Measurements from ENCODE around the gene TIMM22.

Gene TIMM22

DNA sequence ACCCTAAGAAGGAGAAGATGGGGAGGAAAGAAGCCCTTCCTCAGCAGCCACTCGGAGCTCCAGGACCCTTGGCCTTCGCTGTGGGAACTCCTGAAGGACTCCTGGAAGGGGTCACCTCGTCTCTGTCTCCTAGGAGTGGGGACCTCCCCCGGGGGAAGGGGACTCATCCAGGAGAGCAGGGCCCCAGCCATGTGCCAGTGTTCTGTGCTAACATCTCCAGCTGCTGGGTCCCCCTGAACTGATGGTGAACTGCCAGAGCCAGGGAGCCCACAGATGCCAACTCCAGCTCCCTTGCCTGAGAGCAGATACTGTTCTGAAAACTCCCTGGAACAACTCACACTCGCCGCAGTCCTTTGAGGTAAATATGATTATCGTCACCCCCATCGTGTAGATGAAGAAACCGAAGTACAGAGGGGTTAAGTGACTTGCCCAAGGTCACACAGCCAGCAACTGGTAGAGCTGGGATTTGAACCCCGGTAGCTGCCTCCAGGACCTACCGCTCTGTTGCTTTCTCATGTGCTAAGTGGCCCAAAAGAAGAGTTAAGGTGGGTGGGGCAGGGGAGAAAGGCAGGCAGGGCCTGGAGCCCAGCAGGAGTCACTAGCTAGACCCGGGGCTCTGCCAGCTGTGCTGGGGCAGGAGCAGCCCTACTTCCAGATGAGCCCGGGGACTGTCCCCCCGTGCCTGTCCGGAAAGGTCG is 10.5 kb downstream of the TIMM22 start:
- DNase-seq (ENCODE audit: low read depth, low spot score): no peak
- Histone ChIP-seq H3K27ac (no peak overlapping the region), H3K9ac (ENCODE audit: insufficient read length) (no peak overlapping the region), H3K36me3 (ENCODE audit: insufficient read depth, low read length) (peaks cover 8% of the 10 kb centered on the region; the same call in 1 of the 2 replicates), H3K9me3 (ENCODE audit: low read depth, low read length) (no peaks in the 10 kb centered on the region), H3K4me3 (no peak overlapping the region)
- TF ChIP-seq POLR2AphosphoS5 (IDR thresholded peaks at IDR 0.05; ENCODE audit: borderline replicate concordance, low read depth, low read length): no peak
- TF ChIP-seq EZH2 (IDR thresholded peaks at IDR 0.05): no peak
- TF ChIP-seq FOXP2 (optimal IDR thresholded peaks at IDR 0.05; ENCODE audit: control extremely low read depth, extremely low read length, insufficient read depth): no peak

DNA sequence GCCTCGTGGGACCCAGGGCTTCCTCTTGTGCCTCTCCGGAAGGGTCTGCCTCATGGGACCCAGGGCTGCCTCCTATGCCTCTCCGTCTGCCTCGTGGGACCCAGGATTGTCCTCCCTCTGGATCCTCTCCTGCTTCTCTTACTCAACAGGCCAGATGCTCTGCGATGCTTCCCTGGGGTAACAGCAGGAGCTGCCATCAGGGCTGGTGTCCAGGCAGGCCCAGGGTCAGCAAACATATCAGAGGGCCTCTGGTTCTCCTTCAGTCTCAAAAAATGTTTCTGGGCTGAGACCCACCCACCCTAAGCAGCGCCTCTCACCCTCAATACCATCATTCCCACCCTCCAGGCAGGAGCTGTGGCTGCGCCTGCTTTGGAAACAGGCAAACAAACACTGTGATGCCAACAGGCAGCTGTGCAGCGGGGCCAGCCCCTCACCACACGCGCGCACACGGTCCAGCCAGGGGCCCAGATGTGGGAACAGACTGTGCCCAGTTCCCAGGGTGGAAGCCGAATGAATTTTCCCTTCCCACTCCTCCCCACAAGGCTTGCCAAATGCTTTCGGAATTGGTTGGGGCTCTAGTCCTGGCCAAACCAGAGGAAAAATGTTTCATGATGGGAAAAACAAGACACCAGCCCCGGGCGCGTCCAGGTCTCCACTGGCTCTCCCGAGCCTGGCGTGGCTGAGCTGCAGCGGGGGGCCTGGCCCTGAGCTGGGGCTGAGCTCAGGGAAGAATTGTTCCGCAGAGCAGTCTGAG is 11.3 kb downstream of the TIMM22 start:
- Histone ChIP-seq H3K9me3 (ENCODE audit: low read depth, low read length) (no peaks in the 10 kb centered on the region), H3K36me3 (ENCODE audit: insufficient read depth, low read length) (peaks cover 5% of the 10 kb centered on the region; the same call in 1 of the 2 replicates), H3K9ac (ENCODE audit: insufficient read length) (no peak overlapping the region), H3K27ac (no peak overlapping the region), H3K4me3 (no peak overlapping the region)
- TF ChIP-seq POLR2AphosphoS5 (IDR thresholded peaks at IDR 0.05; ENCODE audit: borderline replicate concordance, low read depth, low read length): no peak
- no peak for TF ChIP-seq EZH2 (IDR thresholded peaks at IDR 0.05)
- TF ChIP-seq FOXP2 (optimal IDR thresholded peaks at IDR 0.05; ENCODE audit: control extremely low read depth, extremely low read length, insufficient read depth): no peak
- no peak for DNase-seq (ENCODE audit: low read depth, low spot score)

GRCh38 chr17:1009229-1010085 is 12.5 kb downstream of the TIMM22 start:
- no peak for DNase-seq (ENCODE audit: low read depth, low spot score)
- no peak overlapping the region for H3K4me3 ChIP-seq
- H3K36me3 ChIP-seq (ENCODE audit: insufficient read depth, low read length): peaks cover 3% of the 10 kb centered on the region; the same call in 1 of the 2 replicates
- H3K27ac ChIP-seq: no peak overlapping the region
- no peaks in the 10 kb centered on the region for H3K9me3 ChIP-seq (ENCODE audit: low read depth, low read length)
- TF ChIP-seq FOXP2 (optimal IDR thresholded peaks at IDR 0.05; ENCODE audit: control extremely low read depth, extremely low read length, insufficient read depth) (no peak), EZH2 (IDR thresholded peaks at IDR 0.05) (no peak), POLR2AphosphoS5 (IDR thresholded peaks at IDR 0.05; ENCODE audit: borderline replicate concordance, low read depth, low read length) (no peak)
- H3K9ac ChIP-seq (ENCODE audit: insufficient read length): no peak overlapping the region

- peaks cover 1% of the 10 kb centered on the region; the same call in 1 of the 2 replicates for H3K36me3 ChIP-seq (ENCODE audit: insufficient read depth, low read length)
- H3K9me3 ChIP-seq (ENCODE audit: low read depth, low read length): no peaks in the 10 kb centered on the region
- no peak for TF ChIP-seq EZH2 (IDR thresholded peaks at IDR 0.05)
- TF ChIP-seq FOXP2 (optimal IDR thresholded peaks at IDR 0.05; ENCODE audit: control extremely low read depth, extremely low read length, insufficient read depth): no peak
- TF ChIP-seq POLR2AphosphoS5 (IDR thresholded peaks at IDR 0.05; ENCODE audit: borderline replicate concordance, low read depth, low read length): no peak
- DNase-seq (ENCODE audit: low read depth, low spot score): no peak
- H3K4me3 ChIP-seq: no peak overlapping the region
- H3K9ac ChIP-seq (ENCODE audit: insufficient read length): no peak overlapping the region
- H3K27ac ChIP-seq: no peak overlapping the region
These were observed 13.1 kb downstream of the TIMM22 start for GRCh38 chr17:1010086-1010450.

- no peaks in the 10 kb centered on the region for H3K9me3 ChIP-seq (ENCODE audit: low read depth, low read length)
- no peak for DNase-seq (ENCODE audit: low read depth, low spot score)
- no peak overlapping the region for H3K4me3 ChIP-seq
- H3K9ac ChIP-seq (ENCODE audit: insufficient read length): no peak overlapping the region
- H3K36me3 ChIP-seq (ENCODE audit: insufficient read depth, low read length): no peaks in the 10 kb centered on the region; the same call in 1 of the 2 replicates
- H3K27ac ChIP-seq: no peak overlapping the region
- no peak for TF ChIP-seq POLR2AphosphoS5 (IDR thresholded peaks at IDR 0.05; ENCODE audit: borderline replicate concordance, low read depth, low read length)
- TF ChIP-seq FOXP2 (optimal IDR thresholded peaks at IDR 0.05; ENCODE audit: control extremely low read depth, extremely low read length, insufficient read depth): no peak
- no peak for TF ChIP-seq EZH2 (IDR thresholded peaks at IDR 0.05)
These were observed 13.7 kb downstream of the TIMM22 start for GRCh38 chr17:1010586-1010985.

GRCh38 chr17:1011138-1011537 is 14.2 kb downstream of the TIMM22 start:
- no peak for TF ChIP-seq FOXP2 (optimal IDR thresholded peaks at IDR 0.05; ENCODE audit: control extremely low read depth, extremely low read length, insufficient read depth)
- no peak for TF ChIP-seq POLR2AphosphoS5 (IDR thresholded peaks at IDR 0.05; ENCODE audit: borderline replicate concordance, low read depth, low read length)
- TF ChIP-seq EZH2 (IDR thresholded peaks at IDR 0.05): no peak
- no peak overlapping the region for H3K27ac ChIP-seq
- no peak overlapping the region for H3K4me3 ChIP-seq
- DNase-seq (ENCODE audit: low read depth, low spot score): no peak
- H3K9ac ChIP-seq (ENCODE audit: insufficient read length): no peak overlapping the region
- H3K9me3 ChIP-seq (ENCODE audit: low read depth, low read length): no peaks in the 10 kb centered on the region
- no peaks in the 10 kb centered on the region; the same call in 1 of the 2 replicates for H3K36me3 ChIP-seq (ENCODE audit: insufficient read depth, low read length)

DNA sequence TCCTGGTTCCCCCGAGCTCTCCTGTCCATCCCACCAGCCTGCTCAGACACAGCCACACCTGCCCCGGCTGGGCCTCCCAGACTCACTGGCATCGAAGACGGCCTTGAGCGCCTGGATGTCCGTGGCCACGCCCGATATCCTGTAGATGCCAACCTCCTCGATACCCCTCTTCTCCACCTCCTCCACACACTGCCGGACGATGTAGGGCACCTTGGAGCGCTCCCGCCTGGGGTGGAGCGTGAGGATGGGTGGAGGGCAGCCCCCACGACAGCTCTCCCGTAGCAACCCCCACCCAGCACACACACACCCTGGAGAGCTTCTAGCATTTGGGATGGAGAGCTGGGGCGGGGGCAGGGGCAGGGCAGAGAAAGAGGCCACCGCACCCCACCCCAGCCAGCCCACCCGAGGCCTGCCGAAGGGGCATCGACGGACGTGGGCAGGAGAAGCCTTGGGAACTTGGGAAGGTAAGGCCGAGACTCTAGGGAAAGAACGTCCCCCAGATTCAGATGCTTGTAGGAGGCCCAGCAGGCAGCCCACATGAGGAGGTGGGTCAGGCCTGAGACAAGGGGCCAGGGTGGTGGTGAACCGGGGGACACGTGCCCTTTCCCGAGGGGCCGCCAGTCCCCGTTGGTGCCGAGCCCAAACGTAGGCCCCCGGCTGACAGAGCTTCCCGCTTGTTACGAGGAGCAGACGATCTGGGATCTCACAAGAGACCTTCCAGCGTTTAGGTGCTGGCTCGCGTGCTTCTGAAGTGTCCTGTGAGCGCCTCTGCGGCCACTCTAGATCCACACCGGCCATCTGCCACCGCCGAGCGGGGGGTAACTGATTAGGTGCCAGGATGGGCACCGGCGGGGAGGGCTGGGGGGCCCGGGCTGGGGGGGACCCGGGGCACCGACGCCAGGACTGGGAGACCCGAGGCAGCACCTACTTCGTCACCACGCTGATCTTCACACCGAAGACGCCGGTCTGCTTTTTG is 15.1 kb downstream of the TIMM22 start:
- TF ChIP-seq POLR2AphosphoS5 (IDR thresholded peaks at IDR 0.05; ENCODE audit: borderline replicate concordance, low read depth, low read length) (no peak), FOXP2 (optimal IDR thresholded peaks at IDR 0.05; ENCODE audit: control extremely low read depth, extremely low read length, insufficient read depth) (no peak), EZH2 (IDR thresholded peaks at IDR 0.05) (no peak)
- H3K27ac ChIP-seq: no peak overlapping the region
- H3K36me3 ChIP-seq (ENCODE audit: insufficient read depth, low read length): no peaks in the 10 kb centered on the region; the same call in 1 of the 2 replicates
- H3K4me3 ChIP-seq: no peak overlapping the region
- no peaks in the 10 kb centered on the region for H3K9me3 ChIP-seq (ENCODE audit: low read depth, low read length)
- DNase-seq (ENCODE audit: low read depth, low spot score): no peak
- H3K9ac ChIP-seq (ENCODE audit: insufficient read length): no peak overlapping the region
